ENCODE measurements around the gene STAMBP.

DNA sequence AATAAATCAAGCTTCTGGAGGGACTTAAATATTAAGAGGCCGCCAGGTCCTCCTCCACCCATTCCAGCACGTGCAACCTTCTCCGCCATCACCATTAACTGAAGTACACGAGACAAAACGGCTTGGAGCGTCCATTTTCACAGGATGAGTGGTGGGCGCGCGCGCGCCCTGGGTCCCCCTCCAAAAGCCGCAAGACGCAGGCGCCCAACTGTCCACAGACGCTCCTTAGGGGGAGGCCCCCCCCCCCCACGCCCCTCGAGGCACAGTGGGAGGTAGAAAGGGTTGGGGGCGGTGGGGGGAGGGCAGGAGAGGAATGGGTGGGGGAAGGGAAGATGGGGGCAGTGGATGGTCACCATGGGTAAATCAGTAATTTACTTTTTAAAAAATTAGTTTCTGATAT lies 10.5 kb upstream of the STAMBP start:
- TF ChIP-seq EZH2 (IDR thresholded peaks at IDR 0.05) (no peak), POLR2AphosphoS5 (IDR thresholded peaks at IDR 0.05; ENCODE audit: borderline replicate concordance, low read depth, low read length) (no peak), FOXP2 (optimal IDR thresholded peaks at IDR 0.05; ENCODE audit: control extremely low read depth, extremely low read length, insufficient read depth) (no peak)
